OCI-LY7 (cell line): Measurements from ENCODE around the gene KLF3. TPM values are rescaled to one million over a fixed set of nuclear protein-coding genes. Genes with fewer than 3 reads are reported as not detected.

ENCODE experiments used
- BruUV-seq: library from RNA; stranded (reverse); fragments of 400-500 nt; replicated peaks from 2 replicates; lab custom pipeline; 2021; lab: Mats Ljungman, UMichigan
- CTCF ChIA-PET: fragments of 300-600 bp; sonication (Branson Sonifier 250); formaldehyde crosslinking; loops from one replicate; lab custom pipeline; 2022; ENCODE audit warnings: antibody characterized with exemption; ENCODE audit not compliant: unreplicated experiment; lab: Charles Lee
- POLR2A ChIA-PET: fragments of 300-600 bp; sonication (Branson Sonifier 250); formaldehyde crosslinking; loops from one replicate; lab custom pipeline; 2022; ENCODE audit warnings: antibody characterized with exemption; lab: Charles Lee
- DNase-seq: peaks from one replicate; pipeline ENCODE4 v3.0.0-alpha.2; 2015; ENCODE audit warnings: low spot score
- H2AFZ ChIP-seq: fragments of 200-600 bp; sonication (generic), shearing (Covaris generic); 2 replicates; pipeline ENCODE4 v1.6.1; 2014; ENCODE audit warnings: mild to moderate bottlenecking, antibody characterized with exemption, low read length, moderate library complexity
- H3K27ac ChIP-seq: fragments of 200-600 bp; sonication (generic); 2 replicates; pipeline ENCODE4 v1.5.1; 2014; ENCODE audit warnings: mixed run types, low read depth, mild to moderate bottlenecking, moderate library complexity, low read length, inconsistent platforms; ENCODE audit not compliant: poor library complexity, severe bottlenecking
- H3K36me3 ChIP-seq: fragments of 200-600 bp; sonication (generic); 2 replicates; pipeline ENCODE4 v1.6.1; 2014; ENCODE audit warnings: mild to moderate bottlenecking, antibody characterized with exemption, low read length, moderate library complexity, mixed read lengths; ENCODE audit not compliant: insufficient read depth
- H3K4me1 ChIP-seq: fragments of 200-600 bp; sonication (generic); 2 replicates; pipeline ENCODE4 v1.5.1; 2014; ENCODE audit warnings: mild to moderate bottlenecking, low read length; ENCODE audit not compliant: insufficient read depth, poor library complexity, severe bottlenecking
- H3K4me2 ChIP-seq: fragments of 200-600 bp; sonication (generic); 2 replicates; pipeline ENCODE4 v1.6.1; 2014; ENCODE audit warnings: mild to moderate bottlenecking, low read length
- H3K4me3 ChIP-seq: fragments of 200-600 bp; sonication (generic); 2 replicates; pipeline ENCODE4 v1.5.1; 2014; ENCODE audit warnings: mild to moderate bottlenecking, low read depth, low read length; ENCODE audit not compliant: poor library complexity, severe bottlenecking
- H3K79me2 ChIP-seq: fragments of 200-600 bp; sonication (generic); 2 replicates; pipeline ENCODE4 v1.6.1; 2016; ENCODE audit warnings: low read depth, mild to moderate bottlenecking, low read length, moderate library complexity, mixed read lengths; ENCODE audit not compliant: insufficient read depth
- H3K9me2 ChIP-seq: fragments of 200-600 bp; sonication (generic); 2 replicates; pipeline ENCODE4 v1.6.1; 2016; ENCODE audit warnings: mild to moderate bottlenecking, low read length, mixed read lengths; ENCODE audit not compliant: insufficient read depth
- H3K9me3 ChIP-seq: fragments of 200-600 bp; sonication (generic); 2 replicates; pipeline ENCODE4 v1.6.1; 2014; ENCODE audit warnings: mild to moderate bottlenecking, mixed run types, low read length, mixed read lengths
- H4K20me1 ChIP-seq: fragments of 200-600 bp; sonication (generic); 2 replicates; pipeline ENCODE4 v1.6.1; 2014; ENCODE audit warnings: mild to moderate bottlenecking, antibody characterized with exemption, low read length, moderate library complexity, mixed read lengths; ENCODE audit not compliant: insufficient read depth
- CTCF ChIP-seq: fragments of 200-600 bp; sonication (generic); conservative IDR thresholded peaks from 2 replicates; pipeline ENCODE4 v1.5.1; 2014; ENCODE audit warnings: mild to moderate bottlenecking, antibody characterized with exemption, low read length, moderate library complexity, mixed read lengths
- EZH2phosphoT487 ChIP-seq: fragments of 200-600 bp; sonication (generic); IDR thresholded peaks from 2 replicates; pipeline ENCODE4 v1.6.1; 2018; ENCODE audit warnings: low read depth, borderline replicate concordance, mild to moderate bottlenecking, mixed run types, antibody characterized with exemption, low read length, moderate library complexity, mixed read lengths
- intact Hi-C: fragments of 100-400 bp; cut with micrococcal nuclease; formaldehyde crosslinking; loops from one replicate; pipeline ENCODE4 v1.10.0; 2022; ENCODE audit not compliant: unreplicated experiment
- total RNA-seq, 2 experiments: library from RNA; depleted of rRNA in 1 of 2; stranded (reverse); fragments of >200 nt in 1 of 2; shearing (Covaris generic) in 1 of 2; gene quantifications; 2 replicates each; pipeline ENCODE4 v1.2.3, GENCODE V29; 2014 to 2022

KLF3 gene
- total RNA-seq, 2 experiments from 2014 or later = 0.09 to 0.23 TPM

GRCh38 chr4:38672074-38672396 lies 8.0 kb downstream of the KLF3 start:
- no peak for TF ChIP-seq EZH2phosphoT487
- no peak for TF ChIP-seq CTCF
- DNase-seq = no peak
- Histone ChIP-seq H4K20me1 (no peaks in the 10 kb centered on the region), H3K4me2 (no peak overlapping the region), H3K79me2 (no peaks in the 10 kb centered on the region), H3K4me1 (peaks cover 4% of the 10 kb centered on the region), H2AFZ (no peak overlapping the region), H3K9me3 (no peaks in the 10 kb centered on the region), H3K36me3 (no peaks in the 10 kb centered on the region), H3K4me3 (no peak overlapping the region), H3K9me2 (no peaks in the 10 kb centered on the region), H3K27ac (no peak overlapping the region)
- no TSS peak for BruUV-seq
- ChIA-PET POLR2A (no interaction called here), CTCF (no interaction called here)
- intact Hi-C loops = no loop called here

- TF ChIP-seq CTCF (no peak), EZH2phosphoT487 (no peak)
- no TSS peak for BruUV-seq
- Histone ChIP-seq H4K20me1 (no peaks in the 10 kb centered on the region), H3K27ac (no peak overlapping the region), H3K9me2 (no peaks in the 10 kb centered on the region), H2AFZ (no peak overlapping the region), H3K4me3 (no peak overlapping the region), H3K4me1 (peaks cover 4% of the 10 kb centered on the region), H3K36me3 (no peaks in the 10 kb centered on the region), H3K9me3 (no peaks in the 10 kb centered on the region), H3K79me2 (no peaks in the 10 kb centered on the region), H3K4me2 (no peak overlapping the region)
- ChIA-PET POLR2A (no interaction called here), CTCF (no interaction called here)
- DNase-seq = no peak
- intact Hi-C loops = no loop called here
Observed at GRCh38 chr4:38672397-38673129, 8.6 kb downstream of the KLF3 start.

GRCh38 chr4:38673130-38673978 lies 9.4 kb downstream of the KLF3 start:
- TF ChIP-seq CTCF (no peak), EZH2phosphoT487 (no peak)
- POLR2A ChIA-PET = no interaction called here
- H3K4me2 ChIP-seq = no peak overlapping the region
- H3K36me3 ChIP-seq = no peaks in the 10 kb centered on the region
- intact Hi-C loops = no loop called here
- no peaks in the 10 kb centered on the region for H3K9me2 ChIP-seq
- H3K4me3 ChIP-seq = no peak overlapping the region
- H3K9me3 ChIP-seq = no peaks in the 10 kb centered on the region
- no TSS peak for BruUV-seq
- no peak overlapping the region for H2AFZ ChIP-seq
- no peaks in the 10 kb centered on the region for H4K20me1 ChIP-seq
- H3K27ac ChIP-seq = no peak overlapping the region
- no peak for DNase-seq
- peaks cover 4% of the 10 kb centered on the region for H3K4me1 ChIP-seq
- no peaks in the 10 kb centered on the region for H3K79me2 ChIP-seq
- CTCF ChIA-PET = no interaction called here
